Activated CD8-positive, alpha-beta T cell treated with anti-CD3 and anti-CD28 coated beads for 36 hours (primary cell): ENCODE results near the gene ELL3. TPM values are rescaled to one million over a fixed set of nuclear protein-coding genes. Genes with fewer than 3 reads are reported as not detected.

Experiments used
- ATAC-seq: fragments of 200-7000 bp; cut with Tn5 transposase; one replicate; pipeline ENCODE4 v1.10.0; 2021; ENCODE audit warnings: mild to moderate bottlenecking, moderate library complexity
- CTCF ChIA-PET: fragments of 350-600 bp; sonication (Branson Sonifier 250); formaldehyde crosslinking; loops from one replicate; lab custom pipeline; 2021; ENCODE audit warnings: antibody characterized with exemption; lab: Charles Lee
- POLR2A ChIA-PET: fragments of 350-600 bp; sonication (Branson Sonifier 250); formaldehyde crosslinking; loops from one replicate; lab custom pipeline; 2021; ENCODE audit warnings: antibody characterized with exemption; lab: Charles Lee
- DNase-seq: peaks from one replicate; pipeline ENCODE4 v3.0.0-alpha.2; 2020
- H3K27ac Mint-ChIP-seq: one replicate; pipeline ENCODE4 v1.8.0; 2021; ENCODE audit warnings: mild to moderate bottlenecking, mixed read lengths
- H3K27me3 Mint-ChIP-seq: one replicate; pipeline ENCODE4 v1.8.0; 2021; ENCODE audit warnings: mixed read lengths
- H3K36me3 Mint-ChIP-seq: one replicate; pipeline ENCODE4 v1.8.0; 2021; ENCODE audit warnings: low read depth, mixed read lengths
- H3K4me1 Mint-ChIP-seq: one replicate; pipeline ENCODE4 v1.8.0; 2021; ENCODE audit warnings: low read depth, mixed read lengths
- H3K4me3 Mint-ChIP-seq: one replicate; pipeline ENCODE4 v1.8.0; 2021; ENCODE audit warnings: mild to moderate bottlenecking, moderate library complexity, mixed read lengths
- H3K9me3 Mint-ChIP-seq: one replicate; pipeline ENCODE4 v1.8.0; 2021; ENCODE audit warnings: mixed read lengths
- intact Hi-C: fragments of 100-400 bp; cut with micrococcal nuclease; formaldehyde crosslinking; loops from one replicate; pipeline ENCODE4 v1.10.0; 2022
- total RNA-seq, 2 experiments: library from RNA; stranded (reverse); gene quantifications; one replicate each; pipeline ENCODE4 v1.2.3, GENCODE V29; 2021
- TF ChIP-seq, protein P1 (sequence below): fragments of 200-600 bp; IDR thresholded peaks from one replicate; pipeline ENCODE4 v1.8.0; 2022; ENCODE audit warnings: antibody characterized with exemption, mild to moderate bottlenecking

The ELL3 gene
- total RNA-seq, 2 experiments from 2014 or later, result 2.3 to 2.4 TPM

DNA sequence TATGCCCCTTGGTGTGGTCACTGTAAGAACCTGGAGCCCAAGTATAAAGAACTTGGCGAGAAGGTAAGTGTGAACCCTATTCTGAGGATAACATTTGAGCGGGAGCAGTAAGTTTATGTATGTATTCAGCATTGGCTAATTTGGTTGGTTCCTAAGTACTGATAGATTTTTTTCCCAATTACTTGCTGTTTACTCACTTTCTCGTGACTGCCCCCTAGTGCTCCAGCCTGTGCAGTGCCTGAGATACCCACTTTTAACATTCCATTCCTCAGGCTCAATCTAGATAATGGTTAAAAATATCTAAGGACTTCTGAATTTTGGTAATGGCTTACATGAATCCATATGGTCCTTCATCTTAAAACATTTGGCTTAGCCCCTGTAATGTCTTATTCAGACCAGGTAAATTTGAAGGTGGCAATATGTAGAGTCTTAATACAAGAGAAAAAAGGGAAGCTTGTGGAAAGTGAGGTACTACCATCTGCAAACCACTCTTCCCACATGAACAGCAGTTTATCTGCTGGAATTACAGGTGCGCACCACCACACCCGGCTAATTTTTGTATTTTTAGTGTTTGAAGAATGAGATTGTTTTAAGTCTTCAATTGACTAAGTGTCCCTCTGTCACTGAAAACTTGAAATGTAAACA is 7.1 kb downstream of the ELL3 start:
- DNase-seq (peak; percentile 80), ATAC-seq (peak; percentile 91)
- CTCF ChIA-PET, result interaction anchor here (0.6 to 4.6 kb wide), 16 partner anchors 10 to 269 kb away, joined by 3 to 52 read pairs (median 4); partner anchors contain the start of genes HYPK, MFAP1, PDIA3 and SERINC4
- Mint-ChIP-seq H3K9me3 (no peaks in the 10 kb centered on the region), H3K4me3 (no peak overlapping the region), H3K27ac (no peak overlapping the region), H3K4me1 (no peaks in the 10 kb centered on the region), H3K27me3 (no peaks in the 10 kb centered on the region), H3K36me3 (peaks cover 69% of the 10 kb centered on the region)
- TF ChIP-seq, protein P1, sequence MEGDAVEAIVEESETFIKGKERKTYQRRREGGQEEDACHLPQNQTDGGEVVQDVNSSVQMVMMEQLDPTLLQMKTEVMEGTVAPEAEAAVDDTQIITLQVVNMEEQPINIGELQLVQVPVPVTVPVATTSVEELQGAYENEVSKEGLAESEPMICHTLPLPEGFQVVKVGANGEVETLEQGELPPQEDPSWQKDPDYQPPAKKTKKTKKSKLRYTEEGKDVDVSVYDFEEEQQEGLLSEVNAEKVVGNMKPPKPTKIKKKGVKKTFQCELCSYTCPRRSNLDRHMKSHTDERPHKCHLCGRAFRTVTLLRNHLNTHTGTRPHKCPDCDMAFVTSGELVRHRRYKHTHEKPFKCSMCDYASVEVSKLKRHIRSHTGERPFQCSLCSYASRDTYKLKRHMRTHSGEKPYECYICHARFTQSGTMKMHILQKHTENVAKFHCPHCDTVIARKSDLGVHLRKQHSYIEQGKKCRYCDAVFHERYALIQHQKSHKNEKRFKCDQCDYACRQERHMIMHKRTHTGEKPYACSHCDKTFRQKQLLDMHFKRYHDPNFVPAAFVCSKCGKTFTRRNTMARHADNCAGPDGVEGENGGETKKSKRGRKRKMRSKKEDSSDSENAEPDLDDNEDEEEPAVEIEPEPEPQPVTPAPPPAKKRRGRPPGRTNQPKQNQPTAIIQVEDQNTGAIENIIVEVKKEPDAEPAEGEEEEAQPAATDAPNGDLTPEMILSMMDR, result peak; percentile 87
- POLR2A ChIA-PET, result interaction anchor here (0.7 to 3.0 kb wide), 5 partner anchors 15 to 30 kb away, joined by 3 to 8 read pairs (median 4); partner anchors contain the start of genes HYPK, SERF2 and SERINC4
- intact Hi-C loops, result no loop called here

DNA sequence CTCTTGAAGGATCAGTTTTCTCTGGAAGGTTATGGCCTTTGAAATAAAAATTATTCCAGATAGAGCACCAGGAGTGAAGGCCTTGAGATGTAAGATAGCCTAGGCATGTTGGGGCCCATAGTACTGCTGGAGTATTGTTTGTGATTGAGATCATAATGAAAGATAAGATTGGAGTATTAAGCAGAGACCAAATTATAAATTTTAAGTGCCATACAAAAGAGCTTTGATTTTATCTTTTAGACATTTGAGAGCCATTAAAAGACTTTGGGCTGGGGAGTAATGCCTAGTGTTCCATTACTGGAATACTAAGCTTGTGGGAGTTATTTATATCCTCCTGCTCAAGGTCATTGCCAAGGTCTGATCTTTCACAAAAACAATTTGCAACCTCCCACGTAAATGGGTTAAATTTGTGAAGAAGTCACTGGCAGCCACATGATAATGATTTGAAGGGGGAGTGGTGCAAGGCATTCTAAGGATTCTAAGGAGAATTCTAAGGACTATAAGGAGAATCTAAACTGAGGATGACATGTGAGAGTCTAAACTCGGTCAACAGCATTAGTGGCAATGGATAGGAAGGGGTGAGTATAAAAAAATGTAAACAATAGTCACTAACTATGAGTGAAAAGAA is 12.8 kb downstream of the ELL3 start:
- TF ChIP-seq, protein P1, result no peak
- Mint-ChIP-seq H3K36me3 (peaks cover 58% of the 10 kb centered on the region), H3K4me1 (no peaks in the 10 kb centered on the region), H3K27me3 (no peaks in the 10 kb centered on the region), H3K4me3 (no peak overlapping the region), H3K9me3 (no peaks in the 10 kb centered on the region), H3K27ac (peak overlapping the region; percentile 9)
- ChIA-PET POLR2A (interaction anchor here (0.6 to 1.6 kb wide), 2 partner anchors 9 to 11 kb away, joined by 3 read pairs; no protein-coding TSS in a partner anchor), CTCF (interaction anchor here (2.1 kb wide), 1 partner anchor 13 kb away, joined by 6 read pairs; the partner anchor contains the start of gene ELL3)
- DNase-seq, result no peak
- intact Hi-C loops, result no loop called here
- ATAC-seq, result no peak

DNA sequence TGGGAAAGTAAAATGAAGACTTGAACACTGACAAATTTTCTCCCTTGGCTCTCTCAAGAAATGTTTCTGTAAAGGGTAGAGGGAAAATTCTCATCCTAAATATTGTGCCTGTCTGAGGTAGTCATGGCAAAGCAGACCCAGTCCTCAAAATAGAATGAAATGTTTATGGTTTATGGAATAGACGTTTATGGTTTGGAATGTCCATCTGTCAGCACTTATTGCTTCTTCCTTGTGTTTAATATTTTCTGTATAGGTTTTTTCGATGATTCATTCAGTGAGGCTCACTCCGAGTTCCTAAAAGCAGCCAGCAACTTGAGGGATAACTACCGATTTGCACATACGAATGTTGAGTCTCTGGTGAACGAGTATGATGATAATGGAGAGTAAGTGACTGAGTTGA is 13.9 kb downstream of the ELL3 start:
- CTCF ChIA-PET, result no interaction called here
- Mint-ChIP-seq H3K36me3 (peaks cover 56% of the 10 kb centered on the region), H3K4me3 (no peak overlapping the region), H3K27ac (no peak overlapping the region), H3K27me3 (no peaks in the 10 kb centered on the region), H3K9me3 (no peaks in the 10 kb centered on the region), H3K4me1 (no peaks in the 10 kb centered on the region)
- ATAC-seq (no peak), DNase-seq (no peak)
- intact Hi-C loops, result no loop called here
- TF ChIP-seq, protein P1, result no peak
- POLR2A ChIA-PET, result interaction anchor here (1.6 kb wide), 1 partner anchor 8 kb away, joined by 3 read pairs; no protein-coding TSS in a partner anchor

DNA sequence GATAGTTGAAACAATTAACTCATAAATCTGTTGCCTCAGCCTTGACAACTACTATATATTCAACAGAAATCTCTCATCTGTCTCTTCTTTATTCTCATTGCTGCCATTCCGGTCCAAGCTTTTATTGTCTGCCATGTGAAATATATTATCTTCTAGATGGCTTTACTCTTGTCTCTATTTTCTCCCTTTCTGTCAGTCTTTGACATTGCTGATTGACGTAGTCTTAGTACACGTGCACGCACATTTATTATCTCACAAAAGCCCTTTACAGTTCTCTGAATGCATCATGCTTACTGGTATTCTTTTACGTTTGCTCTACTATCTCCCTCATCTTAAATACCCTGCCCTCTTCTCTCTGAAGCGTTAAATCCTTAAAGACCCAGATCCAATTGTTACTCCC is 24.9 kb downstream of the ELL3 start:
- Mint-ChIP-seq H3K27ac (peak overlapping the region; percentile 25), H3K36me3 (peaks cover 49% of the 10 kb centered on the region), H3K4me1 (peaks cover 48% of the 10 kb centered on the region), H3K9me3 (no peaks in the 10 kb centered on the region), H3K4me3 (no peak overlapping the region), H3K27me3 (no peaks in the 10 kb centered on the region)
- no peak for DNase-seq
- CTCF ChIA-PET, result interaction anchor here (1.2 to 9.8 kb wide), 2 partner anchors 20 to 25 kb away, joined by 3 to 52 read pairs; partner anchors contain the start of gene ELL3
- ATAC-seq, result no peak
- POLR2A ChIA-PET, result interaction anchor here (1.3 kb wide), 1 partner anchor 25 kb away, joined by 3 read pairs; the partner anchor contains the start of gene ELL3
- TF ChIP-seq, protein P1, result no peak
- intact Hi-C loops, result no loop called here
